GM21390 (cell line): ENCODE measurements around the gene STUM.

Experiments used
- ATAC-seq: cut with Tn5 transposase; IDR thresholded peaks from one replicate; pipeline ENCODE4 v1.9.1; 2021; ENCODE audit not compliant: unreplicated experiment

The STUM gene

DNA sequence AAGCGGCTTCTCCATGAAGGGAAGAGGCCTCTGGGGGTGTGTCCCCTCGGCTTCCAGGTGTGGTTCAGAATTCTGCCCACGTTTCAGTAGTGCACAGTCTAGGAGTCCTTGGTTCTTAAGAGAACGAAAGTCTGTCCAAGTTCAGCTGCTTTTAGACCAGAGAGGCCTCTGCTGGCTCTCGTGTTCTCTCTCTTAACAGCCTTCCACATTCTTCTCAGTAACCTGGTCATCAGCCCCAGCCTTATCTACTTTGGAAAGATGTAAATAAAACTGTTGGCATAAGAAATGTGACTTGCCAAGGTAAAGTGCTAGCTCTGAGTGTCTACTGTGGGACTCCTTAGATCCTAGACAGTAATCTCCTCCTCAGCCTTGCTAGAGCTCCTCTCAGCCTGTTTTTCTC, 15.3 kb upstream of the STUM start:
- no peak for ATAC-seq

DNA sequence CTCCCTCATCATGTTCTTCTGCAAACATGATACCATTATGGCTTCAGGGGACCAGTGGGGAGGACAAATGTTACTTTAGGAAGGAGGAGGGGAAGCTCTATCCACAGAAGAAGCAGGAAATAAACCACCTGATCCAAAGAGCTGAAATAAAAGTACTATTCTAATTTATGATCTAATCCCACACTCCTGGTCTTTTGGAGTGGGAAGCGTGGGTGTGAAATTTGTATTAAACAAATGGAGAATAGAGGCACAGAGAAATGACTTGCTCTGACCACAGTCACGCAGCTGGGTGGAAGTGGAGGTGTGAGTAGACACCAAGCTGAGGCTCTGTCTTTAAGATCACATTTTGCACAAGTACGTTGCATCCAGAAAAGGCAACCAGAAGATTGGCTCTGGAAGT, 14.5 kb upstream of the STUM start:
- ATAC-seq = no peak

DNA sequence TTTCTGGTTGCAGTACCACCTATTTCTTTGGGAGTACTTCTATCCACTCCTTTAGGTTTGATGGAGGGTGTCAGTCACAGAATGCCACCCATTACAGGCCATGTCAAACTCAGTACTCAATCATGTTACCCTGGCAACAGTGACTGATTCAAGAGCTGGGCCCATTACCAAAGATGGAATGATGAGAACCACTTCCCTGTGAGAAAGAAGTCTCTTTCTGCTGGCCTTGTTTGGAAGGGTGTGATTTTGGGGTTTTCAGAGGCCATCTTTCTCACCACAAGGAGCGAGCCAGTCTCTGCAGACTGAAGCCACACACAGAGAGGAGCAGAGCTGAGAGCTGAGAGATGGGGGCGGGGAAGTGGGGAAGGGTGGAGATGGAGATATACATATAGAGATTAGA, 13.9 kb upstream of the STUM start:
- no peak for ATAC-seq

DNA sequence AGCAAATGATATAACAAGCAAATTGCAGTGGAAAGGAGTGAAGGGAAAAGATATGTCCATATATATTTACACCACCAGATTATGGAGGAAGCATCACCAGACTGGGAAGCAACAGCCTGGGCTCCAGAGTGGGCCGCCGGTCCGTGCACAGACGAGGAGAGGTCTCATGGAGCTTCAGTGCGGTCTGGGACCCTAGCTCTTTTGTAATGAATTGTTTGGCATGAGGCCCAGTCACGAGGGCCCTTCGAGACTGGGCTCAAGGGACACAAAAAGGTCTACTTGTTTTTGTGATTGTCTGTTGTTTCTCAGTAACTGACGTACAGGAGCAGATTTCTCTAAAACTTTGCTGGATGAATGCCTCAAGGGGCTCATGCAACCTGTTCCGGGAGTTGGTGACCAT, 12.9 kb upstream of the STUM start:
- no peak for ATAC-seq

DNA sequence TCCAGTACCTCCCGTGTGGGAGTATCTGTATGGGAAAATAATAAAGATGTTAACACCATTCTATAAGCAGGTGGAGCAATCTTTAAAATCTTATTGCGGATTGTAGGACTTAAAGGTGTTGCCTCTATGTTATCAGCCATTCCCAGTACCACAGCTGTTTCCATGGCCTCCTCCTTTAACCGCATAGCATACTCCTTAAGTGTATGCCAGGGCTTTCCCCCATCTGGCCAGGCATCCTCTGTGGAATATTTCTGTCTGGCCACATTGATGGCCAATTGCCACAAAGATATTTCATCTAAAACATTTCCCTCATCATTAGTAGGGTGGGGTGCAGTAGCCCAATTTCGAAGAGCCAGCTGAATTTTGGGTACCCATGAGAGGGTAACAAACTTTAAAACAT, 7.3 kb upstream of the STUM start:
- ATAC-seq = no peak

DNA sequence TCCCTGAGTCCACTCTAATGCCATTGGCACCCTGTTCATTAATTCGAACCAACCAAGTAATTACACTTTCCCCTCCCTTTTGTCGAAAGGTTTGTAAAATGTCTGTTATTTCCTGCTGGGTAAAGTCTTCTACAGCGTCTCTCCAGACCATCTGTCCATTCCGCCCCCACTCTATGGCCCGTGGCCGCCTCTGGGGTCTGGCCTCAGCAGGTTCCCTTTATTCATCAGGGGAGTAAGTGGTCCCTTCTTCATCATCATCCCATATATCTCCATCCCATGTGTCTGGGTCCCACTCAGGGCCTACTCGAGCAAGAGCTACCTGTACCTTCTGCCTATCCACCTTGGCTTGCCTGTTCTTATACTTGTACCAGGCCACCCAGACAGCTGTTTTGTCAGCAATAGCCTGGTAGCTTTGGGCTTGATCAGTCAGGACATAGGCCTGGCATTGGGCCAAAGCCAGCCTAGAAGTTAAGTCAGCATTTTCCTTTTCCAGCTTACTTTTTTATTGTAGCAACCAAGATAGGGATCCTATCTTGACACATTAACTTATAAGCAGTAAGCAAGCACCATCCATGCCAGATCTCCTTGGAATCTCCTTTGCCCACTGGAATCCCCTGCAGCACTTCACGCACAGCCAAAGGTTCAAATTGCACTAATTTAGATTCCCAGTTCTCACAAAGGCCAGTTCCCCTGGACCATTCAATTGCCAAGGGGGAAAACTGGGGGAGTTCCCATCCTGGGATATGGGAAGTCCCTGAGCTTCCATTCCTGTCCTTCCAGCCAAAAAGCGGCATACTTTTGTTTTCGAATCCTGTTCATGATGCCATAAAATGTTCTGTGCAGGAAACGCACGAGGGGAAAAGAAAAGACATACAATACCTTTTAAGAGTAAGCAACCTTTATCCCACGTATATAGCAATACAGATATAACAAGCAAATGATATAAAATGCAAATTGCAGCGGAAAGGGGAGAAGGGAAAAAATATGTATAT, 6.6 kb upstream of the STUM start:
- ATAC-seq = no peak

DNA sequence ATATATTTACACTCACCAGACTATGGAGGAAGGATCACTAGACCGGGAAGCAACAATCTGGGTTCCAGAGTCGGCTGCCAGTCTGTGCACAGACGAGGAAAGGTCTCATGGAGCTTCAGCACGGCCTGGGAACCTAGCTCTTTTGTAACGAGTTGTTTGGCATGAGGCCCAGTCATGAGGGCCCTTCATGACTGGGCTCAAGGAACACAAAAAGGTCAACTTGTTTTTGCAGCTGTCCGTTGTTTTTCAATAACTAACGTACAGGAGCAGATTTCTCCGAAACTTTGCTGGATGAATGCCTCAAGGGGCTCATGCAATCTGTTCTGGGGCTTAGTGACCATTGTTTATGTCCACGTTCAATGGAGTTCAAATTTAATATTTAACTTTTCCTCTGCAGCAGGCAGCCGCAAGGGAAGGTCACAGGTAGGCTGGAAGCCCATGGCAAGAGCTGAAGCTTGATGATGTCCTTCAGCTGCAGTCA, 5.9 kb upstream of the STUM start:
- no peak for ATAC-seq

DNA sequence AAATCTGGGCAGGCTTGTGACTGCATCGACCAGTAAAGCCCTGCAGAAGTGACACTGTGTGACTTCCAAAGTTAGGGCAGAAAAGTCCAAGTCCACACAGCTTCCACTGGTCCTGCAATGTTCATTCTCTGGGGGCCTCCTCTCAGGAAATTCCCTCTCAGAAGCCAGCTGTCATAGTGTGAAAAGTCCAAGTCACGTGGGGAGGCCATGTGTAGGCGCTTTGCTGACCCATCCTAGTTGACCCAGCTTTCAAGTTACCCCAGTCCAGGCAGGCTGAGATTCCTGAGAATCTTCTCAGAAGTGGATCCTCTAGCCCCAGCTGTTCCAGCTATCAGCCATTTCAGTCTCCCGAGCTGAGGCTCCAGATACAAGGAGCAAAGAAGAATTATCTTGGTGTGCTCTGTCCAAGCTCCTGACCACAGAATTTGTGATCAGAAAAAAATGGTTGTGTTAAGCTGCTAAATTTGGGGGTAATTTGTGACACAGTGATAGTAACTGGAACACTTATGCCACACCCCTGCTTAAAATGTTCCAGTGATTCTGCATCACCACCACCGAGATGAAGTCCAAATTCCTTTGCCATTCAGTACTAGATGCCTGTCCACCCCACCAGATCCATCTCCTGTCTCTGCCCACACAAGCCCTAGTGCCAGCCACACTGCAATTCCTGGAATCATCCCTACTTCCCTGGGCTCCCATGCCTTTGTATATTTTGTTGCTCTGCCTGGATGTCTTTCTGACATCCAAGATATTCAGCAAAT, 2.5 kb upstream of the STUM start:
- ATAC-seq = no peak

DNA sequence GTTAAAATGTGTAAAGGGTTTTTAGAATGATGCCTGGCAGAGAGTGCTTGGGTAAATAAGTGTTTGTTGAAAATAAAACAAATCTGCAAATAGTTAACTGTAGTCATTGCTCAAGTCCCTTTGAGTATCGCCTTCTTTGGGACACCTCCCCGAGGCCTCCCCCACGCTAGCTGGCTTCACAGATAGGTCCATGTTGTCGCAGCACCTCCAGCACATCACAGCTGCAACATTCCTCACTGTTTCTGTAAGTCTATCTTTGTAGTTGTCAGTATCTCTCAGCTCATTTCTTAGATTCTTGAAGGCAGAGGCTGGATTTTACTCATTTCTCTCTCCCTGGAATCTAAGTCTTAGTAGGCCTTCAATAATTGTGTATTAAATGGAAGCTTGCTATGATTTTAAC, 1.6 kb upstream of the STUM start:
- ATAC-seq = no peak

GRCh38 chr1:226547754-226548191, 791 bp upstream of the STUM start:
- ATAC-seq = peak; percentile 71

DNA sequence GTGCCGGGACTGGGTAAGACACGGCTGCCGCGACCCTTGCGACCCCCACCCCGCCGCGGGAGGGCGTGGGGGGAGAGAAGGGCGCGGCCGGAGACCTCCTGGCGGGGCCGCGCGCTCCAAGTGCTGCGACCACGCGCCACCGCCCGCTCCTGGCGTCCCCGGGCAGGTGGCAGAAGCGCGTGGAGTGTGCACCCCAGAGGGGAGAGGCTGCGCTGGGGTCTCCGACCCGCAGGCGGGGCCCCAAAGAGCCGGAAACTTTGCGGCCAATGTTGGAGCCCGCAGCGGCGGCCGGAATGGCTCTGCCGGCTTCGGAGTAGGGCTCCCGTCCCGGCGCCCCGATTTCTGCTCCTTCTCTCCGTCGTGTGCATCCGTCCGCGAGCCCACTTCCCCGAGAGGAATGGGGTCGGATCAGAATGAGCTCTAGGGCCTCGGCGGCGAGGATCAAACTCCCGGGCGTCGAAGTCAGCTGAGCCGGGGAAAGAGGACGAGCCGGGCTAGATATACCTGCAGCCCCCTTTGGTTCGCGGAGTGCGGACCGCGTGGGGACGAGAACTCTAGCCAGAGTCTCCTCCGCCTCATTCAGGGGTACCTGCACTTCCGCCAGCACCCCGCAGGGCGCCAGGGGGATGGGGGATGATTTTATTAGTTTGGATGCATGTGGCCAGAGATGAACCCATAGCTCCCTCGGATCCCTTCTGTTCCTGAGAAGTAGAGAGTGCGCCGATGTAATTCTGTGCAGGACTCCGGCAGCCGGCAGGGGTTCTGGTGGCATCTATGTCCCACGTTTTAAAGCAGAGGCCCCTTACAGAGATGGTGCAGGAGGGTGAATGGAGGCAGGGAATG, 751 bp downstream of the STUM start:
- no peak for ATAC-seq

DNA sequence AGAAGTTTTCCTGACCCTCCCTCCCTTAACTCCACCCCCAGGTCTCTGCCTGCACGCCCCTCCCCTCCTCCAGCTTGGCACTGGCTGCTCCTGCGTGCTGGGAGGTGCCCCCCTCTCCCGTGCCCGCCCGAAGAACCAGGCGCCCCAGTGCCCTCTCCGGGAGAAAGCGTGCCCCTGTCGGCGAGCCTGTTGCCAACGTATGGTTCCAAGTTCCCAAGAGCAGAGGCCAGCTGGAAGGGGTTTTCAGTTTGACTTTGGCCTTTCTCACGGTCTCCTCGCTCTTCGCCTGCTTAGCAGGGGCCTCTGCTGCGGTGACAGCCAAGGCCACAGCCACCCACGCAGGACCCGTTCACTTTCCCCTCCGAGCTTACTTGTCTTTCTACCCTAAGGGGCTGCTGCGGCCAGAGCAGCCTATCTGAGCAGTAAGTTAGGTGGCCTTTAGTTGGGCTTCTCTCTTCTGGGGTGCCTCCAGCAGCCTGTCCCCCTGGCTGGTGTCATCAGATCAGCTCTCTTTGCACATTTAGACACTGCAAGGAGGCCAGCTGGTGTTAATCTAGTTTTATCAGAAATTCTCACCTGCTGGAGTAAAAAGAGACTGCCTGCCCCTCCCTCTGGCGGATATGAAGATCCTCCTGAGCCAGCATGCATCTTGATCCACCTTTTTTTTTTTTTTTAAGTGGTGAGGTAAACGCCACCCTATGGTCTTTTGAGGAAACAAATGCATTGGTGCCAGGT, 1.5 kb downstream of the STUM start:
- ATAC-seq = no peak

- no peak for ATAC-seq
Measured at GRCh38 chr1:226550672-226551041, 2.1 kb downstream of the STUM start.

- ATAC-seq = no peak
Measured at GRCh38 chr1:226551299-226551698, 2.7 kb downstream of the STUM start.

GRCh38 chr1:226552061-226552460, 3.5 kb downstream of the STUM start:
- no peak for ATAC-seq

GRCh38 chr1:226553266-226553923, 4.8 kb downstream of the STUM start:
- no peak for ATAC-seq

DNA sequence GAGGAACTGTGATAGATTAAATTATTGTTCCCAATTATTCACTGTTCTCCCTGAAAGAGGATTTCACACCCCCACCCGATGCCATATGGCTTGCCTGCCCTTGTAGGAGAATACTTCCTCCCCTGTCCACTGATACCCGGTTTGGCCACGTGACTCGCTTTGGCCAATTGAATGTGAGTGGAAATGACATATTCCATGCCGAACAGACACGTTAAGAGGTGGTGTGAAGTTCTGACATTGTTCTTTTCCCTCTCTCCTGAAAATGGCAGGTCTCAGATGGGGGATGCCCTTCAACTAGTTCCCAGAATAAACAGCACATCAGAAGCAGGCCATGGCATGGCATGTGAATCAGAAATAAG, 5.3 kb downstream of the STUM start:
- no peak for ATAC-seq

DNA sequence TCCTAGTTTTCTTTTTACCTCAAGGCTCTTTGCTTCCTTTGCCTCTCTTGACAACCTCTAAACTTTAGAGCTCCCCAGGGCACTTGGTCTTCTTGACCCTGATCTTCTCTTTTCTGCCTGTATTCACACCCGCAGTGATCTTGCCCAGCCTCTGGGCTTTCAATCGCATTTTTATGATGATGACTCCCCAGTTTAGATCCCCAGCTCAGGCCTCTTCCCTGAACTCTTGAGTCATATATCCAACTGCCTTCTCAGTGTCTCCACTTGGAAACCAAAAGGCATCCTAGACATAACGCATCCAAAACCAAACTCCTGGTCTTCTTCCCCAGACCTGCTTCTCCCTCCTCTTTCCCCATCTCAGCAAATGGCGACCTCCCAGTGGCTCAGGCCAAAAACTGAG, 6.5 kb downstream of the STUM start:
- no peak for ATAC-seq

GRCh38 chr1:226557424-226557823, 8.9 kb downstream of the STUM start:
- ATAC-seq = no peak

- ATAC-seq = no peak
Measured at GRCh38 chr1:226558036-226558650, 9.6 kb downstream of the STUM start.
